H9 (cell line): ENCODE results near the gene TLK1. TPM values are rescaled to one million over a fixed set of nuclear protein-coding genes. Genes with fewer than 3 reads are reported as not detected.

Source experiments
- DNase-seq: peaks from one replicate; pipeline ENCODE4 v3.0.0-alpha.2; 2017
- H2AFZ ChIP-seq: one replicate; pipeline ENCODE4 v1.6.1; 2013; ENCODE audit warnings: mild to moderate bottlenecking, low read length, control low read depth, moderate library complexity
- H2AK5ac ChIP-seq: 2 replicates; pipeline ENCODE4 v1.6.1; 2013; ENCODE audit warnings: low read length, control low read depth, mixed read lengths; ENCODE audit not compliant: insufficient read length
- H2BK120ac ChIP-seq: one replicate; pipeline ENCODE4 v1.6.1; 2013; ENCODE audit warnings: low read depth, mild to moderate bottlenecking, low read length, control low read depth, inconsistent platforms; ENCODE audit not compliant: poor library complexity, severe bottlenecking
- H2BK12ac ChIP-seq: 2 replicates; pipeline ENCODE4 v1.6.1; 2013; ENCODE audit warnings: low read length, control low read depth, mixed read lengths, low read depth; ENCODE audit not compliant: insufficient read length
- H2BK15ac ChIP-seq: 2 replicates; pipeline ENCODE4 v1.6.1; 2013; ENCODE audit warnings: low read depth, low read length, control low read depth
- H2BK20ac ChIP-seq: one replicate; pipeline ENCODE4 v1.6.1; 2013; ENCODE audit warnings: low read depth, mild to moderate bottlenecking, low read length, control low read depth, inconsistent platforms; ENCODE audit not compliant: poor library complexity, severe bottlenecking
- H2BK5ac ChIP-seq: 2 replicates; pipeline ENCODE4 v1.6.1; 2013; ENCODE audit warnings: low read length, control low read depth, mixed read lengths; ENCODE audit not compliant: insufficient read length
- H3K14ac ChIP-seq: 2 replicates; pipeline ENCODE4 v1.6.1; 2013; ENCODE audit warnings: low read length, control low read depth; ENCODE audit not compliant: insufficient read depth
- H3K18ac ChIP-seq: 2 replicates; pipeline ENCODE4 v1.6.1; 2013; ENCODE audit warnings: low read depth, mild to moderate bottlenecking, mixed read lengths, low read length, control low read depth; ENCODE audit not compliant: insufficient read length
- H3K23ac ChIP-seq: 2 replicates; pipeline ENCODE4 v1.6.1; 2013; ENCODE audit warnings: low read length, control low read depth, mixed read lengths, low read depth; ENCODE audit not compliant: insufficient read length
- H3K23me2 ChIP-seq: 2 replicates; pipeline ENCODE4 v1.6.1; 2013; ENCODE audit warnings: low read depth, mild to moderate bottlenecking, mixed read lengths, low read length, control low read depth; ENCODE audit not compliant: insufficient read length, poor library complexity, severe bottlenecking
- H3K27ac ChIP-seq: 2 replicates; pipeline ENCODE4 v1.5.1; 2013; ENCODE audit warnings: low read length, control low read depth, mixed read lengths, low read depth; ENCODE audit not compliant: insufficient read length
- H3K27me3 ChIP-seq: 2 replicates; pipeline ENCODE4 v1.6.1; 2013; ENCODE audit warnings: low read length, control low read depth, inconsistent platforms; ENCODE audit not compliant: insufficient read depth
- H3K4ac ChIP-seq: 2 replicates; pipeline ENCODE4 v1.6.1; 2013; ENCODE audit warnings: low read depth, mild to moderate bottlenecking, control low read depth, inconsistent platforms, low read length, moderate library complexity
- H3K4me1 ChIP-seq: 2 replicates; pipeline ENCODE4 v1.6.1; 2013; ENCODE audit warnings: low read length, control low read depth, inconsistent platforms; ENCODE audit not compliant: insufficient read depth
- H3K4me2 ChIP-seq: 2 replicates; pipeline ENCODE4 v1.6.1; 2013; ENCODE audit warnings: low read length, control low read depth, mixed read lengths; ENCODE audit not compliant: insufficient read length, insufficient read depth
- H3K56ac ChIP-seq: 2 replicates; pipeline ENCODE4 v1.6.1; 2013; ENCODE audit warnings: low read depth, mild to moderate bottlenecking, mixed read lengths, low read length, control low read depth; ENCODE audit not compliant: insufficient read length
- H3K79me1 ChIP-seq: 2 replicates; pipeline ENCODE4 v1.6.1; 2013; ENCODE audit warnings: low read depth, mild to moderate bottlenecking, moderate library complexity, low read length, control low read depth, inconsistent platforms; ENCODE audit not compliant: insufficient read depth, poor library complexity, severe bottlenecking
- H3K79me2 ChIP-seq: 2 replicates; pipeline ENCODE4 v1.6.1; 2013; ENCODE audit warnings: low read length, control low read depth, inconsistent platforms; ENCODE audit not compliant: insufficient read depth
- H3K9ac ChIP-seq: 2 replicates; pipeline ENCODE4 v1.6.1; 2013; ENCODE audit warnings: low read length, control low read depth, mixed read lengths; ENCODE audit not compliant: insufficient read length; ENCODE audit errors: extremely low read depth
- H3K9me3 ChIP-seq: one replicate; pipeline ENCODE4 v1.6.1; 2013; ENCODE audit warnings: low read depth, low read length, inconsistent platforms; ENCODE audit not compliant: control insufficient read depth
- H3T11ph ChIP-seq: one replicate; pipeline ENCODE4 v1.6.1; 2013; ENCODE audit warnings: mild to moderate bottlenecking, low read length, control low read depth, inconsistent platforms
- H4K20me1 ChIP-seq: one replicate; pipeline ENCODE4 v1.6.1; 2013; ENCODE audit not compliant: control insufficient read depth, insufficient read length, insufficient read depth
- H4K5ac ChIP-seq: 2 replicates; pipeline ENCODE4 v1.6.1; 2013; ENCODE audit warnings: low read depth, mild to moderate bottlenecking, mixed read lengths, low read length, control low read depth; ENCODE audit not compliant: insufficient read length
- H4K8ac ChIP-seq: replicated peaks from 2 replicates; pipeline ENCODE4 v1.6.1; 2013; ENCODE audit warnings: low read length, control low read depth, mixed read lengths, low read depth; ENCODE audit not compliant: insufficient read length
- H4K91ac ChIP-seq: 2 replicates; pipeline ENCODE4 v1.6.1; 2013; ENCODE audit warnings: low read depth, mild to moderate bottlenecking, moderate library complexity, mixed read lengths, low read length, control low read depth; ENCODE audit not compliant: insufficient read length
- H3K27ac Mint-ChIP-seq, 3 experiments: 2 replicates in 2 of 3; 3 replicates in 1 of 3; pipeline ENCODE4 v1.8.0; 2020 to 2021; ENCODE audit warnings: mixed read lengths in 3 of 3, mild to moderate bottlenecking in 1 of 3, moderate library complexity in 1 of 3
- H3K27me3 Mint-ChIP-seq: 2 replicates; pipeline ENCODE4 v1.8.0; 2021; ENCODE audit warnings: low read depth, mild to moderate bottlenecking, moderate library complexity, mixed read lengths
- H3K36me3 Mint-ChIP-seq, 3 experiments: 2 replicates in 2 of 3; 3 replicates in 1 of 3; pipeline ENCODE4 v1.8.0; 2020 to 2021; ENCODE audit warnings: low read depth in 3 of 3, mixed read lengths in 3 of 3; ENCODE audit not compliant: insufficient read depth in 1 of 3
- H3K4me1 Mint-ChIP-seq, 2 experiments: 2 replicates each; pipeline ENCODE4 v1.8.0; 2020; ENCODE audit warnings: mixed read lengths in 2 of 2
- H3K4me3 Mint-ChIP-seq, 2 experiments: 2 replicates in 1 of 2; 3 replicates in 1 of 2; pipeline ENCODE4 v1.8.0; 2020 to 2021; ENCODE audit warnings: mild to moderate bottlenecking in 2 of 2, mixed read lengths in 2 of 2, moderate library complexity in 1 of 2
- H3K9me3 Mint-ChIP-seq, 2 experiments: 2 replicates in 1 of 2; 3 replicates in 1 of 2; pipeline ENCODE4 v1.8.0; 2020; ENCODE audit warnings: mild to moderate bottlenecking in 2 of 2, mixed read lengths in 2 of 2, moderate library complexity in 1 of 2
- CTCF ChIP-seq: fragments of 200-600 bp; sonication (generic); conservative IDR thresholded peaks from 3 replicates; pipeline ENCODE4 v1.8.0; 2021; ENCODE audit warnings: antibody characterized with exemption, mild to moderate bottlenecking
- WGBS: extraction: QIAGEN DNeasy Blood & Tissue Kit; methylation state at CpG from one replicate; pipeline ENCODE4 v1.1.7; 2013; ENCODE audit warnings: missing lambda C conversion rate, low lambda C conversion rate, mixed read lengths; ENCODE audit not compliant: insufficient read length; ENCODE audit errors: extremely low coverage; 5-methylcytosine and 5-hydroxymethylcytosine counted together
- total RNA-seq: library from RNA; stranded (reverse); gene quantifications from 2 replicates; pipeline ENCODE4 v1.2.1, GENCODE V29; 2021

The TLK1 gene
- total RNA-seq, 1 experiment from 2014 or later = 112 TPM

- Mint-ChIP-seq H3K4me1 (peaks cover 12 to 15% of the 10 kb centered on the region in 2 experiments), H3K36me3 (peaks cover 21 to 67% (median 41%) of the 10 kb centered on the region in 3 experiments), H3K9me3 (no peaks in the 10 kb centered on the region), H3K4me3 (no peak overlapping the region), H3K27me3 (no peaks in the 10 kb centered on the region), H3K27ac (peak overlapping the region in 1 of 3 experiments; percentile 45; a peak in 1 of 7 replicates)
- H2AK5ac ChIP-seq = no peak overlapping the region
- no peak overlapping the region for H2BK20ac ChIP-seq
- H3K23me2 ChIP-seq = no peaks in the 10 kb centered on the region
- no peaks in the 10 kb centered on the region for H4K20me1 ChIP-seq
- H3K18ac ChIP-seq = no peak overlapping the region
- no peak overlapping the region for H4K8ac ChIP-seq
- no peak overlapping the region for H4K91ac ChIP-seq
- no peak overlapping the region for H2AFZ ChIP-seq
- TF ChIP-seq CTCF = no peak
- no peak overlapping the region for H3T11ph ChIP-seq
- H2BK12ac ChIP-seq = no peak overlapping the region
- H3K56ac ChIP-seq = no peak overlapping the region
- no peak overlapping the region for H2BK5ac ChIP-seq
- H3K79me2 ChIP-seq = no peaks in the 10 kb centered on the region
- no peak overlapping the region for H2BK120ac ChIP-seq
- no peak overlapping the region for H3K9ac ChIP-seq
- H3K79me1 ChIP-seq = no peaks in the 10 kb centered on the region
- H2BK15ac ChIP-seq = no peak overlapping the region
- H3K14ac ChIP-seq = no peak overlapping the region
- DNase-seq = no peak
- no peak overlapping the region for H3K4me2 ChIP-seq
- H3K23ac ChIP-seq = no peak overlapping the region
- no peaks in the 10 kb centered on the region for H3K4me1 ChIP-seq
- no peaks in the 10 kb centered on the region for H3K27me3 ChIP-seq
- no peak overlapping the region for H3K27ac ChIP-seq
- H3K9me3 ChIP-seq = no peaks in the 10 kb centered on the region
- no peak overlapping the region for H4K5ac ChIP-seq
- H3K4ac ChIP-seq = no peak overlapping the region
- no CpG with 5 or more reads among the region's 7 CpGs for WGBS
These were observed 111.0 kb downstream of the TLK1 start for GRCh38 chr2:171049691-171050090.
